ENCODE data around the gene VPS50.

VPS50 gene

GRCh38 chr7:93279541-93279940 is 47.4 kb downstream of the VPS50 start:
- H4K20me1 ChIP-seq (ENCODE audit: insufficient read depth, low read length, poor library complexity, severe bottlenecking) = no peaks in the 10 kb centered on the region
- no peak overlapping the region for H3K9ac ChIP-seq (ENCODE audit: low read depth, low read length, poor library complexity, severe bottlenecking)
- H3K9me2 ChIP-seq (replicated peaks; ENCODE audit: low read depth, low read length) = no peaks in the 10 kb centered on the region
- H3K79me2 ChIP-seq (ENCODE audit: insufficient read depth, low read length) = no peaks in the 10 kb centered on the region
- no peaks in the 10 kb centered on the region for H3K9me3 ChIP-seq (ENCODE audit: insufficient read depth, low read depth, low read length)
- H3K27me3 ChIP-seq (ENCODE audit: insufficient read depth, low read length, poor library complexity, severe bottlenecking) = no peaks in the 10 kb centered on the region
- TF ChIP-seq EZH2phosphoT487 (IDR thresholded peaks at IDR 0.05; ENCODE audit: borderline replicate concordance) (no peak), CTCF (conservative IDR thresholded peaks at IDR 0.05; ENCODE audit: low read length) (no peak)
- peaks cover 10% of the 10 kb centered on the region; the same call in 1 of the 2 replicates for H3K36me3 ChIP-seq (ENCODE audit: insufficient read depth, low read length)
- no peak overlapping the region for H2AFZ ChIP-seq (ENCODE audit: low read length)
- H3K4me2 ChIP-seq (ENCODE audit: low read depth, low read length, poor library complexity, severe bottlenecking) = no peak overlapping the region
- no peaks in the 10 kb centered on the region for H3K4me1 ChIP-seq (ENCODE audit: insufficient read depth, low read length, poor library complexity, severe bottlenecking)
- no peaks in the 10 kb centered on the region for H3F3A ChIP-seq (ENCODE audit: low read depth)
- no peak overlapping the region for H3K4me3 ChIP-seq (ENCODE audit: low read length, poor library complexity, severe bottlenecking)

GRCh38 chr7:93284908-93285307 is 52.7 kb downstream of the VPS50 start:
- H3K9me3 ChIP-seq (ENCODE audit: insufficient read depth, low read depth, low read length) = no peaks in the 10 kb centered on the region
- H3K4me3 ChIP-seq (ENCODE audit: low read length, poor library complexity, severe bottlenecking) = no peak overlapping the region
- no peak overlapping the region for H3K4me2 ChIP-seq (ENCODE audit: low read depth, low read length, poor library complexity, severe bottlenecking)
- H3K79me2 ChIP-seq (ENCODE audit: insufficient read depth, low read length) = no peaks in the 10 kb centered on the region
- H3K36me3 ChIP-seq (ENCODE audit: insufficient read depth, low read length) = no peaks in the 10 kb centered on the region
- no peaks in the 10 kb centered on the region for H3K27me3 ChIP-seq (ENCODE audit: insufficient read depth, low read length, poor library complexity, severe bottlenecking)
- H2AFZ ChIP-seq (ENCODE audit: low read length) = no peak overlapping the region
- TF ChIP-seq CTCF (conservative IDR thresholded peaks at IDR 0.05; ENCODE audit: low read length) (no peak), EZH2phosphoT487 (IDR thresholded peaks at IDR 0.05; ENCODE audit: borderline replicate concordance) (no peak)
- no peaks in the 10 kb centered on the region for H3F3A ChIP-seq (ENCODE audit: low read depth)
- H4K20me1 ChIP-seq (ENCODE audit: insufficient read depth, low read length, poor library complexity, severe bottlenecking) = no peaks in the 10 kb centered on the region
- no peak overlapping the region for H3K9ac ChIP-seq (ENCODE audit: low read depth, low read length, poor library complexity, severe bottlenecking)
- H3K9me2 ChIP-seq (replicated peaks; ENCODE audit: low read depth, low read length) = no peaks in the 10 kb centered on the region
- no peaks in the 10 kb centered on the region for H3K4me1 ChIP-seq (ENCODE audit: insufficient read depth, low read length, poor library complexity, severe bottlenecking)

GRCh38 chr7:93293229-93293628 is 61.1 kb downstream of the VPS50 start:
- Histone ChIP-seq H3K27me3 (ENCODE audit: insufficient read depth, low read length, poor library complexity, severe bottlenecking) (no peaks in the 10 kb centered on the region), H3K36me3 (ENCODE audit: insufficient read depth, low read length) (no peaks in the 10 kb centered on the region), H3K9me3 (ENCODE audit: insufficient read depth, low read depth, low read length) (no peaks in the 10 kb centered on the region), H3K9me2 (replicated peaks; ENCODE audit: low read depth, low read length) (no peaks in the 10 kb centered on the region), H3K4me2 (ENCODE audit: low read depth, low read length, poor library complexity, severe bottlenecking) (no peak overlapping the region), H3F3A (ENCODE audit: low read depth) (no peaks in the 10 kb centered on the region), H4K20me1 (ENCODE audit: insufficient read depth, low read length, poor library complexity, severe bottlenecking) (no peaks in the 10 kb centered on the region), H3K79me2 (ENCODE audit: insufficient read depth, low read length) (no peaks in the 10 kb centered on the region), H3K4me1 (ENCODE audit: insufficient read depth, low read length, poor library complexity, severe bottlenecking) (no peaks in the 10 kb centered on the region), H2AFZ (ENCODE audit: low read length) (no peak overlapping the region), H3K9ac (ENCODE audit: low read depth, low read length, poor library complexity, severe bottlenecking) (no peak overlapping the region), H3K4me3 (ENCODE audit: low read length, poor library complexity, severe bottlenecking) (no peak overlapping the region)
- no peak for TF ChIP-seq CTCF (conservative IDR thresholded peaks at IDR 0.05; ENCODE audit: low read length)
- TF ChIP-seq EZH2phosphoT487 (IDR thresholded peaks at IDR 0.05; ENCODE audit: borderline replicate concordance) = no peak

Data from Loucy (cell line).